ENCODE measurements around the gene RBPMS2. TPM values are rescaled to one million over a fixed set of nuclear protein-coding genes. Genes with fewer than 3 reads are reported as not detected.
"Not testable (repeated sequence)": the region's sequence is repeated elsewhere in the genome, so short reads cannot be mapped to it uniquely, and the experiment has no call there.

RBPMS2 gene
- total RNA-seq, 4 donors from 2014 or later, result 27.2 to 64.1 (median 45.4) TPM

DNA sequence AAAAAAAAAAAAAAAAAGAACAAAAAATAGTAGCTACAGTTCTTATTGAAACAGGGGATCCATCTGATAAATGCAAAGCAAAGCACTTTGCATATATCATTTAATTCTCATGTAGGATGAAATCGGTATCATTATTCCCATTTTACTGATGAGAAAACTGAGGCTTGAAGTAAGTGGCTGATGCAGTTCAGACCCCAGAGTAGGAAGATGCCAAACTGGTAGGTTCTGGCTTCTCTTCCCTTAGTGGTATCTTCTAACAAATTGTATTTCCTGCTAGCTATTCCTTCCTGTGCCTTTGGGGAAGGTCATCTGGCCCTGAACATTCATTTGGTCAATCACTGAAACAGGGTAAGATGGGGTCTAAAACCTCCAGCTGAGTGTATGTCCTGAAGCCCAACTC lies 28.1 kb upstream of the RBPMS2 start:
- H3K4me1 ChIP-seq, result peaks cover 15 to 53% (median 48%) of the 10 kb centered on the region in 4 donors
- no peaks in the 10 kb centered on the region for H3K27me3 ChIP-seq
- intact Hi-C loops (cut with DNase I), result no loop called here
- DNase-seq (ENCODE audit: extremely low spot score), result no peak
- peak overlapping the region; percentile 61 to 80 (median 66) for H3K27ac ChIP-seq (replicated peaks in 1 of 4)
- TF ChIP-seq EP300 (IDR thresholded peaks at IDR 0.05), result no peak
- TF ChIP-seq POLR2AphosphoS5 (IDR thresholded peaks at IDR 0.05), result no peak
- no peak for TF ChIP-seq POLR2A (IDR thresholded peaks at IDR 0.05; ENCODE audit: low read depth)
- TF ChIP-seq, protein P1, sequence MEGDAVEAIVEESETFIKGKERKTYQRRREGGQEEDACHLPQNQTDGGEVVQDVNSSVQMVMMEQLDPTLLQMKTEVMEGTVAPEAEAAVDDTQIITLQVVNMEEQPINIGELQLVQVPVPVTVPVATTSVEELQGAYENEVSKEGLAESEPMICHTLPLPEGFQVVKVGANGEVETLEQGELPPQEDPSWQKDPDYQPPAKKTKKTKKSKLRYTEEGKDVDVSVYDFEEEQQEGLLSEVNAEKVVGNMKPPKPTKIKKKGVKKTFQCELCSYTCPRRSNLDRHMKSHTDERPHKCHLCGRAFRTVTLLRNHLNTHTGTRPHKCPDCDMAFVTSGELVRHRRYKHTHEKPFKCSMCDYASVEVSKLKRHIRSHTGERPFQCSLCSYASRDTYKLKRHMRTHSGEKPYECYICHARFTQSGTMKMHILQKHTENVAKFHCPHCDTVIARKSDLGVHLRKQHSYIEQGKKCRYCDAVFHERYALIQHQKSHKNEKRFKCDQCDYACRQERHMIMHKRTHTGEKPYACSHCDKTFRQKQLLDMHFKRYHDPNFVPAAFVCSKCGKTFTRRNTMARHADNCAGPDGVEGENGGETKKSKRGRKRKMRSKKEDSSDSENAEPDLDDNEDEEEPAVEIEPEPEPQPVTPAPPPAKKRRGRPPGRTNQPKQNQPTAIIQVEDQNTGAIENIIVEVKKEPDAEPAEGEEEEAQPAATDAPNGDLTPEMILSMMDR (IDR thresholded peaks at IDR 0.05), result no peak
- H3K4me3 ChIP-seq, result no peak overlapping the region
- no peaks in the 10 kb centered on the region for H3K9me3 ChIP-seq
- WGBS, result 79% methylated on average over 1 of the region's 1 CpG
- H3K36me3 ChIP-seq, result no peaks in the 10 kb centered on the region

DNA sequence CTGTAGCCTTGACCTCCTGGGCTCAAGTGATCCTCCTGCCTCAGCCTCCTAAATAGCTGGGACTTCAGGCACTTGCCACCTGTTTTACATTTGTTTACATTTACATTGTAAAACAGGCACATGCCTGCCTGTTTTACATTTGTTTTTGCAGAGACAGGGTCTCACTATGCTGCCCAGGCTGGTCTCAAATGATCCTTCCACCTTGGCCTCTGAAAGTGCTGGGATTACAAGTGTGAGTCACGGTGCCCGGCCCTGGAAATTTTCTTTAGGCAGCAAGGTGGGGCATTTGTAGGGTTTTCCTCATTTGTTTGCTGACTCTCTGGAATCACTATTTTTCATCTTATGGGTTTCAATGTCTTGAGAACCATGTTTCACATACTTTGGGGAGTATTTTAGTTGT lies 25.1 kb upstream of the RBPMS2 start:
- Histone ChIP-seq H3K36me3 (no peaks in the 10 kb centered on the region), H3K9me3 (no peaks in the 10 kb centered on the region), H3K4me3 (no peak overlapping the region), H3K27me3 (no peaks in the 10 kb centered on the region), H3K27ac (replicated peaks in 1 of 4) (peak overlapping the region in 3 of 4 donors; percentile 80 to 86 (median 80)), H3K4me1 (peaks cover 7 to 27% (median 24%) of the 10 kb centered on the region in 4 donors)
- DNase-seq (ENCODE audit: extremely low spot score), result no peak
- TF ChIP-seq POLR2AphosphoS5 (IDR thresholded peaks at IDR 0.05) (no peak), POLR2A (IDR thresholded peaks at IDR 0.05; ENCODE audit: low read depth) (no peak)
- intact Hi-C loops (cut with DNase I), result no loop called here
- WGBS, result 81% methylated on average over 2 of the region's 2 CpGs

DNA sequence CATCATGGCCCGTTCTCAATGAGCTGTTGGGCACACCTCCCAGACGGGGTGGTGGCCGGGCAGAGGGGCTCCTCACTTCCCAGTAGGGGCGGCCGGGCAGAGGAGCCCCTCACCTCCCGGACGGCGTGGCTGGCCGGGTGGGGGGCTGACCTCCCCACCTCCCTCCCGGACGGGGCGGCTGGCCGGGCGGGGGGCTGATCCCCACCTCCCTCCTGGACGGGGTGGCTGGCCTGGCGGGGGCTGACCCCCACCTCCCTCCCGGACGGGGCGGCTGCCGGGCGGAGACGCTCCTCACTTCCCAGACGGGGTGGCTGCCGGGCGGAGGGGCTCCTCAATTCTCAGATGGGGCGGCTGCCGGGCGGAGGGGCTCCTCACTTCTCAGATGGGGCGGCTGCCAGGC lies 23.5 kb upstream of the RBPMS2 start:
- H3K9me3 ChIP-seq; H3K4me3 ChIP-seq; intact Hi-C loops (cut with DNase I); H3K36me3 ChIP-seq; H3K27me3 ChIP-seq; H3K27ac ChIP-seq (replicated peaks in 1 of 4); DNase-seq (ENCODE audit: extremely low spot score): not testable (repeated sequence)
- WGBS, result no CpG with 5 or more reads among the region's 29 CpGs
- H3K4me1 ChIP-seq, result peaks cover 7 to 22% (median 18%) of the 10 kb centered on the region in 4 donors

DNA sequence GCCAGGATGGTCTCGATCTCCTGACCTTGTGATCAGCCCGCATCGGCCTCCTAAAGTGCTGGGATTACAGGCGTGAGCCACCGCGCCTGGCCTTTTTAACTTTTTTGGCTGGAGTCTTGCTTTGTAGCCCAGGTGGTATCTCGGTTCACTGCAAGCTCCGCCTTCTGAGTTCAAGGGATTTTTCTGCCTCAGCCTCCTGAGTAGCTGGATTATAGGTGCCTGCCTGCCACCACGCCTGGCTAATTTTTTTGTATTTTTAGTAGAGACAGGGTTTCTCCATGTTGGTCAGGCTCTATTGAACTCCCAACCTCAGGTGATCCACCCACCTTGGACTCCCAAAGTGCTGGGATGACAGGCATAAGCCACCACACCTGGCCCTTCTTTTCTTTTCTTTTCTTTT lies 20.5 kb upstream of the RBPMS2 start:
- DNase-seq (ENCODE audit: extremely low spot score); intact Hi-C loops (cut with DNase I); H3K27me3 ChIP-seq; H3K4me1 ChIP-seq; H3K27ac ChIP-seq (replicated peaks in 1 of 4); H3K36me3 ChIP-seq; H3K4me3 ChIP-seq; H3K9me3 ChIP-seq: not testable (repeated sequence)
- WGBS, result 92% methylated on average over 9 of the region's 9 CpGs

- H3K36me3 ChIP-seq; intact Hi-C loops (cut with DNase I); H3K27me3 ChIP-seq; H3K27ac ChIP-seq (replicated peaks in 1 of 4); H3K4me1 ChIP-seq; H3K4me3 ChIP-seq; H3K9me3 ChIP-seq; DNase-seq (ENCODE audit: extremely low spot score): not testable (repeated sequence)
- WGBS, result 97% methylated on average over 7 of the region's 7 CpGs
Measured at GRCh38 chr15:64795299-64795698, 19.9 kb upstream of the RBPMS2 start.

GRCh38 chr15:64792282-64792681 lies 16.9 kb upstream of the RBPMS2 start:
- 88% methylated on average over 3 of the region's 3 CpGs for WGBS
- intact Hi-C loops (cut with DNase I), result no loop called here
- Histone ChIP-seq H3K4me1 (no peaks in the 10 kb centered on the region), H3K27ac (replicated peaks in 1 of 4) (no peak overlapping the region), H3K9me3 (no peaks in the 10 kb centered on the region), H3K4me3 (no peak overlapping the region), H3K27me3 (no peaks in the 10 kb centered on the region), H3K36me3 (no peaks in the 10 kb centered on the region)
- TF ChIP-seq POLR2AphosphoS5 (IDR thresholded peaks at IDR 0.05) (no peak), EP300 (IDR thresholded peaks at IDR 0.05) (no peak), POLR2A (IDR thresholded peaks at IDR 0.05; ENCODE audit: low read depth) (no peak)
- TF ChIP-seq, protein P1 (IDR thresholded peaks at IDR 0.05), result no peak
- no peak for DNase-seq (ENCODE audit: extremely low spot score)

GRCh38 chr15:64791401-64791800 lies 16.0 kb upstream of the RBPMS2 start:
- no peak for DNase-seq (ENCODE audit: extremely low spot score)
- peaks cover 0 to 4% (median 0%) of the 10 kb centered on the region in 4 donors for H3K4me1 ChIP-seq
- H3K27me3 ChIP-seq, result no peaks in the 10 kb centered on the region
- H3K27ac ChIP-seq (replicated peaks in 1 of 4), result no peak overlapping the region
- no peaks in the 10 kb centered on the region for H3K36me3 ChIP-seq
- no peak overlapping the region for H3K4me3 ChIP-seq
- H3K9me3 ChIP-seq, result no peaks in the 10 kb centered on the region
- 21% methylated on average over 3 of the region's 4 CpGs for WGBS
- intact Hi-C loops (cut with DNase I), result no loop called here
- TF ChIP-seq EP300 (IDR thresholded peaks at IDR 0.05) (no peak), POLR2AphosphoS5 (IDR thresholded peaks at IDR 0.05) (no peak), POLR2A (IDR thresholded peaks at IDR 0.05; ENCODE audit: low read depth) (no peak)
- TF ChIP-seq, protein P1 (IDR thresholded peaks at IDR 0.05), result no peak

Data from esophagus muscularis mucosa (tissue), 4 donors.